Measurements from ENCODE around the gene SAMD4A.

Gene SAMD4A

GRCh38 chr14:54807881-54808280 is 241.0 kb downstream of the SAMD4A start:
- no peak for DNase-seq

GRCh38 chr14:54808326-54809161 is 241.6 kb downstream of the SAMD4A start:
- DNase-seq = no peak

- no peak for DNase-seq
These were observed 242.8 kb downstream of the SAMD4A start for GRCh38 chr14:54809767-54810166.

GRCh38 chr14:54812617-54813016 is 245.7 kb downstream of the SAMD4A start:
- no peak for DNase-seq

- no peak for DNase-seq
These were observed 246.2 kb downstream of the SAMD4A start for GRCh38 chr14:54813081-54813480.

- DNase-seq = no peak
These were observed 247.1 kb downstream of the SAMD4A start for GRCh38 chr14:54814076-54814475.

GRCh38 chr14:54815016-54815415 is 248.1 kb downstream of the SAMD4A start:
- no peak for DNase-seq

GRCh38 chr14:54815515-54815914 is 248.6 kb downstream of the SAMD4A start:
- DNase-seq = no peak

GRCh38 chr14:54816450-54816849 is 249.5 kb downstream of the SAMD4A start:
- DNase-seq = no peak

- DNase-seq = no peak
These were observed 250.6 kb downstream of the SAMD4A start for GRCh38 chr14:54817506-54817905.

- DNase-seq = no peak
These were observed 251.5 kb downstream of the SAMD4A start for GRCh38 chr14:54818201-54819133.

GRCh38 chr14:54822685-54823084 is 255.8 kb downstream of the SAMD4A start:
- no peak for DNase-seq

- DNase-seq = no peak
These were observed 257.0 kb downstream of the SAMD4A start for GRCh38 chr14:54823757-54824549.

GRCh38 chr14:54828037-54828436 is 261.1 kb downstream of the SAMD4A start:
- no peak for DNase-seq

GRCh38 chr14:54829486-54830224 is 262.7 kb downstream of the SAMD4A start:
- DNase-seq = no peak

GRCh38 chr14:54830650-54831049 is 263.7 kb downstream of the SAMD4A start:
- no peak for DNase-seq

GRCh38 chr14:54834081-54834480 is 267.2 kb downstream of the SAMD4A start:
- no peak for DNase-seq

- no peak for DNase-seq
These were observed 267.8 kb downstream of the SAMD4A start for GRCh38 chr14:54834727-54835126.

GRCh38 chr14:54836231-54836630 is 269.3 kb downstream of the SAMD4A start:
- no peak for DNase-seq

GRCh38 chr14:54837508-54838149 is 270.7 kb downstream of the SAMD4A start:
- no peak for DNase-seq

GRCh38 chr14:54838931-54839512 is 272.1 kb downstream of the SAMD4A start:
- DNase-seq = no peak
